Transverse colon (tissue), 4 donors: Measurements from ENCODE around the gene VAPA. TPM values are rescaled to one million over a fixed set of nuclear protein-coding genes. Genes with fewer than 3 reads are reported as not detected.

ENCODE experiments used
- DNase-seq: peaks from one replicate; pipeline ENCODE4 v3.0.0-alpha.2; 2019
- H3K27ac ChIP-seq, 4 donors: fragments of 200-600 bp; sonication (generic); 2 replicates each; pipeline ENCODE4 v1.5.1; 2016 to 2018; ENCODE audit warnings: inconsistent platforms in 4 of 4
- H3K27me3 ChIP-seq: fragments of 200-600 bp; sonication (generic); 2 replicates; pipeline ENCODE4 v1.5.1; 2017; ENCODE audit warnings: inconsistent platforms
- H3K36me3 ChIP-seq, 4 donors: fragments of 200-600 bp; sonication (generic); 2 replicates each; pipeline ENCODE4 v1.5.1; 2017 to 2019; ENCODE audit warnings: inconsistent platforms in 4 of 4
- H3K4me1 ChIP-seq, 4 donors: fragments of 200-600 bp; sonication (generic); 2 replicates each; pipeline ENCODE4 v1.5.1; 2017 to 2020; ENCODE audit warnings: inconsistent platforms in 4 of 4
- H3K4me3 ChIP-seq, 4 donors: fragments of 200-600 bp; sonication (generic); 1 replicate in 1 of 4; 2 replicates in 3 of 4; pipeline versions ENCODE4 v1.5.1 to v1.6.1; 2017 to 2019; ENCODE audit warnings: inconsistent platforms in 4 of 4
- H3K9me3 ChIP-seq, 2 donors: fragments of 200-600 bp; sonication (generic); 2 replicates each; pipeline ENCODE4 v1.5.1; 2017 to 2019; ENCODE audit warnings: inconsistent platforms in 2 of 2
- CTCF ChIP-seq, 5 experiments: fragments of 200-600 bp in 3 of 5; fragments of 450-650 bp in 2 of 5; sonication (generic) in 3 of 5; IDR thresholded peaks; 1 replicate in 2 of 5; 2 replicates in 3 of 5; pipeline ENCODE4 v1.5.1; 2016 to 2017; ENCODE audit warnings: antibody characterized with exemption in 5 of 5, inconsistent platforms in 3 of 5, mild to moderate bottlenecking in 2 of 5, moderate library complexity in 1 of 5
- EP300 ChIP-seq: sonication (generic); formaldehyde crosslinking; IDR thresholded peaks from one replicate; pipeline ENCODE4 v1.6.1; 2017; ENCODE audit warnings: antibody characterized with exemption, low read depth
- POLR2A ChIP-seq: fragments of 450-650 bp; IDR thresholded peaks from one replicate; pipeline ENCODE4 v1.6.1; 2016; ENCODE audit warnings: antibody characterized with exemption, mild to moderate bottlenecking, moderate library complexity
- POLR2AphosphoS5 ChIP-seq, 3 donors: sonication (generic); formaldehyde crosslinking; IDR thresholded peaks; one replicate each; pipeline ENCODE4 v1.6.1; 2016; ENCODE audit warnings: antibody characterized with exemption in 3 of 3
- WGBS, 2 donors: methylation state at CpG; one replicate each; pipeline ENCODE4 v1.1.5; 2018; ENCODE audit warnings: low coverage in 1 of 2; 5-methylcytosine and 5-hydroxymethylcytosine counted together
- in situ Hi-C, 4 donors: fragments of 200-750 bp; cut with MboI; loops; one replicate each; pipeline versions ENCODE4 v1.15.0 to v1.15.1; 2017; ENCODE audit warnings: low sequenced_read_pairs in 3 of 4, low pct_ligation_motif_present in 1 of 4, low pct_unique_long_range_greater_than_20kb in 1 of 4
- intact Hi-C: fragments of 100-400 bp; cut with DNase I; formaldehyde crosslinking; loops from one replicate; pipeline ENCODE4 v1.15.1; 2023; ENCODE audit warnings: low total_unique reads
- total RNA-seq, 4 donors: library from RNA; depleted of rRNA; stranded (reverse); fragments of >200 nt; gene quantifications; one replicate each; pipeline ENCODE4 v1.1.0, GENCODE V29; 2016

VAPA gene
- total RNA-seq, 4 donors from 2014 or later, result 110 to 322 (median 213) TPM

DNA sequence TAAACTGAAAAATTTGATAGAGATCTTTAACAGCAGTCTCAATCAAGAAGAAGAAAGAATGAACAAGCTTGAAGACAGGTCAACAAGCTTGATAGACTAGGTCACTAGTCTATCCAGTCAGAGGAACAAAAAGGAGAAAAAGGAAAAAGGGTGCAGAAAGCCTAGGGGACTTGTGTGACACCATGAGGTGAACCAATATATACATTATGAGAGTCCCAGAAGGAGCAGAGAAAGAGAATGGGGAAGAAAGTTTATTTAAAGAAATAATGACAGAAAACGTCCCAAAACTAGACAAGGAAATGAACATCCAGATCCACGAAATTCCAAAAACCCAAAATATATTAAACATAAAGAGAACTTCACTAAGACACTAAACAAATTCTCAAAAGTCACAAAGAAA, 84.5 kb downstream of the VAPA start:
- Histone ChIP-seq H3K27ac (no peak overlapping the region), H3K9me3 (peaks cover 6 to 7% of the 10 kb centered on the region in 2 donors), H3K4me3 (no peak overlapping the region), H3K27me3 (no peaks in the 10 kb centered on the region), H3K36me3 (no peaks in the 10 kb centered on the region), H3K4me1 (no peaks in the 10 kb centered on the region)
- intact Hi-C loops (no loop called here), in situ Hi-C loops (no loop called here)
- TF ChIP-seq CTCF (IDR thresholded peaks at IDR 0.05) (no peak), POLR2A (no peak), POLR2AphosphoS5 (IDR thresholded peaks at IDR 0.05) (no peak), EP300 (no peak)
- no peak for DNase-seq
- WGBS, 2 donors, result 76 to 81% methylated on average over 2 of the region's 2 CpGs

- Histone ChIP-seq H3K9me3 (peaks cover 6 to 7% of the 10 kb centered on the region in 2 donors), H3K4me3 (no peak overlapping the region), H3K4me1 (peaks cover 0 to 2% (median 0%) of the 10 kb centered on the region in 4 donors), H3K27ac (no peak overlapping the region), H3K27me3 (no peaks in the 10 kb centered on the region), H3K36me3 (no peaks in the 10 kb centered on the region)
- in situ Hi-C loops, result no loop called here
- WGBS, 2 donors, result 60 to 79% methylated on average over 1 to 3 of the region's 3 CpGs
- TF ChIP-seq POLR2A (no peak), POLR2AphosphoS5 (IDR thresholded peaks at IDR 0.05) (no peak), CTCF (IDR thresholded peaks at IDR 0.05) (no peak), EP300 (no peak)
- intact Hi-C loops, result no loop called here
- no peak for DNase-seq
Observed at GRCh38 chr18:10002280-10002679, 88.5 kb downstream of the VAPA start.

- no peak overlapping the region for H3K4me3 ChIP-seq
- in situ Hi-C loops, result no loop called here
Observed at GRCh38 chr18:10003281-10003680, 89.5 kb downstream of the VAPA start.

DNA sequence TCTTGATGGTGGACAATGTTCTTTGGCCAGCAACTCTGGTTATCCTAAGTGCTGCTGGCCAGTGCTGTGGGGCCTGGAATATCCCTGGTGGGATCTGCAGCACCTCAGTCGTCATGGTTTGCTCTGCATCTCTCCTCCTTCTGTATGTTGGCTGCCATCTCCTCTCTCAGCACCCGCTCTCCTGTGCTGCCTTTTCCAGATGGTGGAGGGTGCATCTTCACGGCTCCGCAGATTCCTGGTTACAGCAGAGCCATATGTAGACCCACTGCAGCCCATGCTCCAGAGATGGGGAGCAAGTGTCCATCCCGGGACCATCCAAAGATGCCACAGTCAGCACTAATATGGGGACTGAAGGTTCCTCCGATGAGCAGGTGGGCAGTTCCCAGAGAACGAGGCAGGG, 90.0 kb downstream of the VAPA start:
- no peaks in the 10 kb centered on the region for H3K27me3 ChIP-seq
- H3K27ac ChIP-seq, result no peak overlapping the region
- TF ChIP-seq CTCF (IDR thresholded peaks at IDR 0.05) (no peak), EP300 (no peak), POLR2AphosphoS5 (IDR thresholded peaks at IDR 0.05) (no peak), POLR2A (no peak)
- in situ Hi-C loops (no loop called here), intact Hi-C loops (no loop called here)
- no peak for DNase-seq
- peaks cover 0 to 6% of the 10 kb centered on the region in 2 donors for H3K9me3 ChIP-seq
- no peak overlapping the region for H3K4me3 ChIP-seq
- H3K4me1 ChIP-seq, result peaks cover 0 to 2% (median 0%) of the 10 kb centered on the region in 4 donors
- 85% methylated on average over 6 of the region's 7 CpGs; no CpG with 5 or more reads in 1 of the 2 donors for WGBS, 2 donors
- no peaks in the 10 kb centered on the region for H3K36me3 ChIP-seq

More at GRCh38 chr18:10003281-10003680, 89.5 kb downstream of the VAPA start:
- intact Hi-C loops, result no loop called here
- Histone ChIP-seq H3K9me3 (peaks cover under 1 to 6% of the 10 kb centered on the region in 2 donors), H3K36me3 (no peaks in the 10 kb centered on the region), H3K4me1 (peaks cover 0 to 2% (median 0%) of the 10 kb centered on the region in 4 donors), H3K27ac (no peak overlapping the region), H3K27me3 (no peaks in the 10 kb centered on the region)
- DNase-seq, result no peak
- TF ChIP-seq POLR2AphosphoS5 (IDR thresholded peaks at IDR 0.05) (no peak), EP300 (no peak), CTCF (IDR thresholded peaks at IDR 0.05) (no peak), POLR2A (no peak)
- 90% methylated on average over 1 of the region's 1 CpG; no CpG with 5 or more reads in 1 of the 2 donors for WGBS, 2 donors
